Measurements from ENCODE around the gene GPR52. TPM values are rescaled to one million over a fixed set of nuclear protein-coding genes. Genes with fewer than 3 reads are reported as not detected.

GPR52 gene
- total RNA-seq, 4 donors from 2014 or later: 1.9 to 5.2 (median 3.3) TPM

GRCh38 chr1:174448974-174449373, 1.2 kb downstream of the GPR52 start:
- TF ChIP-seq CTCF (IDR thresholded peaks at IDR 0.05): no peak
- DNase-seq (ENCODE audit: low spot score) (no peak), ATAC-seq (ENCODE audit: low FRiP score) (no peak)

GRCh38 chr1:174451408-174451807, 3.6 kb downstream of the GPR52 start:
- no peak for DNase-seq (ENCODE audit: low spot score)
- no peak for TF ChIP-seq CTCF (IDR thresholded peaks at IDR 0.05)
- no peak for ATAC-seq (ENCODE audit: low FRiP score)

GRCh38 chr1:174465855-174466254, 18.1 kb downstream of the GPR52 start:
- ATAC-seq (ENCODE audit: low FRiP score): no peak

GRCh38 chr1:174466607-174467006, 18.8 kb downstream of the GPR52 start:
- ATAC-seq (ENCODE audit: low FRiP score) (no peak), DNase-seq (ENCODE audit: low spot score) (no peak)
- TF ChIP-seq CTCF (IDR thresholded peaks at IDR 0.05): no peak

More at GRCh38 chr1:174465855-174466254, 18.1 kb downstream of the GPR52 start:
- no peak for TF ChIP-seq CTCF (IDR thresholded peaks at IDR 0.05)
- DNase-seq (ENCODE audit: low spot score): no peak

GRCh38 chr1:174469052-174469451, 21.3 kb downstream of the GPR52 start:
- DNase-seq (ENCODE audit: low spot score) (no peak), ATAC-seq (ENCODE audit: low FRiP score) (no peak)
- TF ChIP-seq CTCF (IDR thresholded peaks at IDR 0.05): no peak

GRCh38 chr1:174469687-174470086, 21.9 kb downstream of the GPR52 start:
- ATAC-seq (ENCODE audit: low FRiP score) (no peak), DNase-seq (ENCODE audit: low spot score) (no peak)
- TF ChIP-seq CTCF (IDR thresholded peaks at IDR 0.05): no peak

- no peak for ATAC-seq (ENCODE audit: low FRiP score)
- no peak for DNase-seq (ENCODE audit: low spot score)
- TF ChIP-seq CTCF (IDR thresholded peaks at IDR 0.05): no peak
These were observed 31.5 kb downstream of the GPR52 start for GRCh38 chr1:174479281-174479680.

Data from omental fat pad (tissue), 4 donors.